H1 (cell line): Measurements from ENCODE around the gene ADAMTS20. TPM values are rescaled to one million over a fixed set of nuclear protein-coding genes. Genes with fewer than 3 reads are reported as not detected.

ENCODE experiments used
- CHD7 ChIP-seq: fragments of 300-600 bp; sonication (generic); IDR thresholded peaks from 2 replicates; pipeline ENCODE4 v1.7.1; 2012; ENCODE audit warnings: low read length, moderate library complexity, mild to moderate bottlenecking, inconsistent platforms; ENCODE audit not compliant: insufficient replicate concordance
- polyA plus RNA-seq, 7 experiments: library from polyadenylated mRNA; depleted of rRNA in 3 of 7; stranded (reverse) in 5 of 7; unstranded in 2 of 7; fragments of >200 nt in 5 of 7; fragments of 200-250 nt in 2 of 7; gene quantifications; 1 replicate in 5 of 7; 2 replicates in 1 of 7; 4 replicates in 1 of 7; pipeline versions ENCODE4 v1.2.1 to v1.2.3, GENCODE V29; 2011 to 2013; ENCODE audit warnings: missing spikeins in 2 of 7, mixed read lengths in 2 of 7
- total RNA-seq: library from RNA; stranded (reverse); fragmentation: NEBNext Ultra II Directional; extraction: Animal tissue kit (Norgen Biotek cat#: 25700); gene quantifications from 2 replicates; pipeline ENCODE4 v1.2.1, GENCODE V29; 2021

ADAMTS20 gene
- total and polyA plus RNA-seq, 2 of the 8 experiments (the other 6 are each of a cell fraction or from before 2014, with no cell fraction given): 2.9 to 5.1 TPM

- TF ChIP-seq CHD7: no peak
Measured at GRCh38 chr12:43576162-43576561, 24.2 kb upstream of the ADAMTS20 start (continued).
